Ureter (tissue), 1 donor: Measurements from ENCODE around the gene OSMR. TPM values are rescaled to one million over a fixed set of nuclear protein-coding genes. Genes with fewer than 3 reads are reported as not detected.
"Not testable (repeated sequence)": the region's sequence is repeated elsewhere in the genome, so short reads cannot be mapped to it uniquely, and the experiment has no call there.

Experiments
- DNase-seq: peaks from one replicate; pipeline ENCODE4 v3.0.0-alpha.2; 2020; ENCODE audit warnings: low spot score
- total RNA-seq: library from RNA; stranded (reverse); gene quantifications from one replicate; pipeline ENCODE4 v1.2.4, GENCODE V29; 2023
- donor health status: DM: yes; HTN: yes; CAD: no.

Gene OSMR
- total RNA-seq, 1 donor from 2014 or later: 57.1 TPM

DNA sequence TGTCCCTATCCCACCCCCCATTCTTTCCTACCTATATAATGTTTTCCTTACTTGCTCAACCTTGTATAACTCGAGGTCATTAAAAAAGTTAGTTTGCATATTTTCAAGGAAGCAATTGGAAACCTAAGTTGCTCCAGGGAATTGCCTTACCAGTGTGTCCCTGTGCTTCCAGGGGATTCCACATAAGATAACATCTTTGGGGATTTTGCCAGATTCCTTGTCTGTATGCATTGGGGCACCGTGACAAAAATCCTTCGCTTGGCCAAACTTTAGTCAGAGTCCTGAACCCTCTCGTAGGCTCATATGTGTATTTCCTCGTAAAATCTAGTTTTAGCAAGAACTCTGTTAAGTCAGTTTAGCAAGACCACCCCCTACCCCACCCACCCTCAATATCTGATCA lies 14.7 kb upstream of the OSMR start:
- DNase-seq: no peak

DNA sequence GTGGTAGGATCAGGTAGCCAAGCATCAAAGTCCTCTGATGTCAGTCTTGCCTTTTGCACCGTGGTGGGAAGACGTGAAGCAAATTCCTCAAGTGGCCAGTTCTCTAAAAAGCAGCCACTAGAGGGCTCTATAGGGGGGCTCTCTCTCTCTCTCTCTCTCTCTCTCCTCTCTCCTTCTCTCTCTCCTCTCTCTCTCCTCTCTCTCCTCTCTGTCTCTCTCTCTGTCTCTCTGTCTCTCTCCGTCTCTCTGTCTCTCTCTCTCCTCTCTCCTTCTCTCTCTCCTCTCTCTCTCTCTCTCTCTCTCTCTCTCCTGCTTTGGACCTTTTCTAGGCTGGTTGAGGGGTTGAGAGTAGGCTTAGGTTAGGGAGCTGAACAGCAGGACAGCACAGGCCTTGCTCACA lies 13.9 kb upstream of the OSMR start:
- no peak for DNase-seq

DNA sequence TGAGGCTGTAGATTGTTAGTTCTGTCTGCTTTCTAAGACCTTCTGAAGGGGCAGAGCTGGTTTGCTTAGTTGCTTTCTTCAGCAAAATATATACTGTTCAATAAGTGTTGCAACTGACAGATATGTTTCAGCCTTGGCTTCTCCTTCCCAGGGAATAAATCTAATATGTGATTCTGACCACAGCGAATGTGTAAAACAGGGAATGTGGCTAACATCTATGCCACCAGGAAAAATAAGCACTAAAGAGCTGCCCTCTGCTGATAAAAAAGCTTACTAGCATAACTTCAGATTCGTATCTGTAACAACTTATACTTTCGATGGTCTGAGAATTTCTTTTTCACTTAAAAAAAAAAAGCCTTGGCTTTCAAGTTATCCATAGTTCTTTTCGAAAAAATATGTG lies 13.0 kb upstream of the OSMR start:
- DNase-seq: no peak

DNA sequence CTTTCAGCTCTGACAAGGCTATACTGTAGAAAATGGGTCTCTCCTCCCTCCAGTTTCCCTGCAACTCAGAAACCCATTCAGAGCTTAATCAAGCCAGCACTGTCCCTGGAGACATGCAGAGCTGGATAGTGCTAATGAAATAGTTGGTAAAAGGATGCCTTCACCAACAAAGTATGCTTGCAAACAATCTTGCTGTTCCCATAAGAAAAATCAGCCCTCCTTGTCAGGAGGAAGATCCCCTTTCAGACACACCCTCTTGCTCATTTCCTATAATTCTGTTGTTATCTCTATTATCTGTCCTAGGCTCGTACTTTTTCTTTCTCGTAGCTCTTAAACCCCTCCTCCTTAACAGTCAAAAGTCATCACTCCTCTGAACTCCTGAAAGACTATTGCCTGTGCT lies 9.9 kb upstream of the OSMR start:
- no peak for DNase-seq

DNA sequence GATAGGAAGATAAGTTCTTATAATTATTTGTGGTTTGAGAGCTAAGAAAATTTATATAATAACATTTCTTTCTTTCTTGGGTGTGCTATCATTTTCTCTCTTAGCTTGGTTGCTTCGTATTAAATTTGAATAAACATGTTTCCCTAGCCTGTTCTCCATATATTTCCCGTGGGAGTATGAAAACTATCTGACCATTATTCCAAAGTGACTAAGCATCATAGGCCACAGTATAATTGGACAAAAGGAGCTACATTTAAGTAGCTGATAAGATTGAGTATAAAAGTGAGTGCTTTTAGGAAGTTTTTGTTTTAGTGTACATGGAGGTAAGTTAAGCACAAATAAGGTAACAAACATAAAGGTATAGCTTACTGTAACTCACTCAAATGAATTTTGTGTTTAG lies 8.4 kb upstream of the OSMR start:
- DNase-seq: no peak

DNA sequence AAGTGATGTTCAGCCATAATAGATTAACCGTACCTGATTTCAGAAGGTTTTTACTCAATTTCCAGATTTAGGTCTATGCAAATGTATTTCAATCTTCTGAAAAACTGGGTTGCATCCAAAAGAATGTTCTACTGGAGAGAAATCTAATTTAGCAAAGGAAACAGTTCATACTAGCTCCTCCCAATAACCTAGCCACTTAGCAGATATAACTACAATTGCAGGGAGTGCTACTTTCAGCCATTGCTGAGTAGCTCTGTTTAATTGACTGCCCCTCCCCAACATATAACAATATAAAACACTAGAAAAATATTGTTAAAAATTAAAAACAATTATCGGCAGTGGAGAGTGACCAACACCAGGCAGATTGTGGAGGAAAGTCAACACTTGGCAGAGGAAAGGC lies 7.9 kb upstream of the OSMR start:
- DNase-seq: no peak

DNA sequence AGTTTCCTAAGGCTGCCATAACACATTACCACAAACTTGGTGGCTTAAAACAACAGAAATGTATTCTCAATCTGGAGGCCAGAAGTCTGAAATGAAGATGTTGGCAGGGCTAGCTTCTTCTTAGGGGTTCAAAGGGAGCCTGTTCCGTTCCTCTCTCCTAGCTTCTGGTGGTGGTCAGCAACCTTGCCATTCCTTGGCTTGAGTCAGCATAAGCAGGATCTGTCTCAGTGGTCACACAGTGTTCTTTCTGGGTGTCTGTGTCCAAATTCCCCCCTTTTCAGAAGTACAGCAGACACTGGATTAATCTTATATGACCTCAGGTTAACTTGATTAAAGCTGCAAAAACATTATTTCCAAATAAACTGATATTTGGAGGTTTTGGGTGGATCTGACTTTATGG lies 2.1 kb upstream of the OSMR start:
- no peak for DNase-seq

DNA sequence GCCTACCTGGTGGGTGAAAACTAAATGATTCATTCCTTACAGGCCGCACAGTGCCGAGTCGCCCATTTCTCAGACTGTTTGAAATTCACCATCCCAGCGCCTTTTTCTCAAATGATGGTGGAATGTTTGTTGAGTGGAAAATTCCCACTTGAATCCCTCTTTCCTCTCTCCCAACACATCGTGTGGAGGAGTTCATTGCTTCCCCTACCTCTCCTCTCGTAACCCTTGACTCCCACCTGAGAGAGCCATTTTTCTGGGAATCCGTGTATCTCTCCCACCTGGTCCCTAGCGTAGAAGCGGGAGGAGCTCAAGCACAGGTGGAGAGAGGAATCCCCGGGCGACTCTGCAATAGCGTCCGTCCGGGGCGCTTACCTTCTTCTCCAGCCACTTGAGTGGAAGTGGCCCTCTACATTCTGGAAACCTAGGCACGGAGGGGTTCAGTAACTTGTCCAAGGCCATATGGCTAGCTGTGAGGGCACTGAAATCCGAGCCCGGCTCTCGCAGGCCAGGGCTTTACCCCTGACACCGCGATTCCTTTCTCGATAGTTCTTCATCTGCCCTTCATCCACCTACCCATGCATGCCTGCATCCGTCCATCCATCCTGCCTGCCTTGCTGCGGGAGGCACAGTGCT lies 683 bp downstream of the OSMR start:
- no peak for DNase-seq

DNA sequence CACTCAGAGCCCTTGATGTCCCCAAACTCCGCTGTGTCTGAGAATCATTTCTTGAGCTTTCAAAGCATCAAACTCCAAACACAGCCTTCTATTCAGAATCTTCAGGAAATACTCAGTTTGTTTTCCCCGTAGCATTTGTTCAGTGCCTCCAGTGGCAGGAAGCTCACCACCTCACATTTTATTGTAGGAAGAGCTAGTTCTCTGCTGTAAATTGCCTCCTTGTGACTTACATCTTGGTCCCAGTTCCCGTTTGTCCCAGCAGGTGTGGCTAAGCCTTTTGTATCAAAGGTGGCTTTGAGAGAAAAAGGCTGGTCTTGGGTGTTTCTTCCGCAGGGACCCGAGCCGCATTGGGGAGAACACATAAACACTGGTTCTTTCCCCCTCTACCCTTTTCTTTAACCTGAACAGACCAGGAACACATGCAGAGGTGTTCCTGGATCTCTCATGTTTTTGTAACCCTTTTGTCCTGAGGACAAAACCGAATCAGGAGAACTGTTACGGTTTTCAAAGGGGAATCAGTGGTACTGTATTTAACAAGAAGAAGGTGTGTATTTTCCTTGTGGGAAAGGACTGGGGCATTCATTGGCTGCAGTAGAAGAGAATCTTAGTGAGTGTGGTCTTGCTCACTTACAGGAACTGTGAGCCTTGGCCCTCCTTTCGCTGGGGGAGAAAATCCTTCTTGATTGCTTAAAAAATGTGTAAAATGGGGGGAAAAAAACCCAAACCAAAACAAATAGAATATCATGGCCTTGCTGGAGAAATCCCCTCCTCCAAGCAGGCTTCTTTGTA lies 1.9 kb downstream of the OSMR start:
- DNase-seq: no peak

DNA sequence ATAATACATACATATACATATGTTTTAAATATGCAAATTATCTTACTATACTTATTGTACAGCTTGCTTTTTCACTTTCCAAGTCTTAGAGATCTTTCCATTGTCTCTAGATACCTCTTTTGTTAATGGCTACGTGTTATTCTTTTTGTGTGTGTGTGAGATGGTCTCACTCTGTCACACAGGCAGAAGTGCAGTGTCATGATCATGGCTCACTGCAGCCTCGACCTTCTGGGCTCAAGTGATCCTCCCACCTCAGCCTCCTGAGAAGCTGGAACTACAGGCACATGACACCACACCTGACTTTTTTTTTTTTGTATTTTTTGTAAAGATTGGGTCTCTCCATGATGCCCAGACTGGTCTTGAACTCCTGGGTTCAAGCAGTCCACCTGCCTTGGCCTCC lies 2.8 kb downstream of the OSMR start:
- DNase-seq: no peak

DNA sequence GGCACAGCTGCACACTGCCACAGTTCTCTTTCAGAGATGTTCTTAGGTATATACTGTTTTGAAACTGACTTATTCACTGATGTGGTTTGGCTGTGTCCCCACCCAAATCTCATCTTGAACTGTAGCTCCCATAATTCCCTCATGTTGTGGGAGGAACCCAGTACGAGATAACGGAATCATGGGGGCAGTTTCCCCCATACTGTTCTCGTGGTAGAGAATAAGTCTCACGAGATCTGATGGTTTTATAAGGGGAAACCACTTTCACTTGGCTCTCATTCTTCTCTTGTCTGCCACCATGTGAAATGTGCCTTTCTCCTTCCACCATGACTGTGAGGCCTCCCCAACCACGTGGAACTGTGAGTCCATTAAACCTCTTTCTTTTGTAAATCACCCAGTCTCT lies 5.8 kb downstream of the OSMR start:
- DNase-seq: not testable (repeated sequence)

DNA sequence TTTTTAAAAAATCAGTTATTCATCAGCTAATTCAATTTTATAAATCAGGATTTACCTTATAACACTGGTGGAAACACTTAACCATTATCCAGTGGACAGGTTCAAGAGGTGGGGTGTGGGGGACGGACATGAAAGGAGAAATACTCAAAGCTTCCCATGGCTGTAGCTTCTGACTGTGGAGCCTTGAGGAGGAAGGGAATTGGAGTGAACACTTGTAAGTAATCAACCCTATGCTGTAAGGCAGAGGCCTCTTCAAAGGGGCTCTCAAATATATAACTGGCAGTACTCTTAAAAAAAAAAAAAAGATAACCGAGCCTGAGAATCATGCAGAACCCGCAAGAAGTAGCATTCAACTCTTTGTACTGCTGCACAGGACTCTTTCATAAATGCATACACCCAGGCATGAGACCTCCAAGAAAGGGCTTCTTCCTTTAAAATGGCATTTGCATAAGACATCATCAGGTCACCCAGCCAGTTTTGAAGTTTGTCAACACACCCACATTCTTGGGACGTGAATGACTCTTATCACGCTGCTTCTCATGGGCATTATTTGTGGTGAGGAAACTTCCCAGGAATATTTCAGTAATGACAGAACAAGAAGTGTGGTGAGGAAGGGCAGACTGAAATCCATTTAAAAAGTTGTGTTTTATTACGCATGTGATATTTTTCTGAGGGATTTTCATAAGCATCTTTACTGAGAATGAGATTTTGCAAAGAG lies 8.1 kb downstream of the OSMR start:
- no peak for DNase-seq

DNA sequence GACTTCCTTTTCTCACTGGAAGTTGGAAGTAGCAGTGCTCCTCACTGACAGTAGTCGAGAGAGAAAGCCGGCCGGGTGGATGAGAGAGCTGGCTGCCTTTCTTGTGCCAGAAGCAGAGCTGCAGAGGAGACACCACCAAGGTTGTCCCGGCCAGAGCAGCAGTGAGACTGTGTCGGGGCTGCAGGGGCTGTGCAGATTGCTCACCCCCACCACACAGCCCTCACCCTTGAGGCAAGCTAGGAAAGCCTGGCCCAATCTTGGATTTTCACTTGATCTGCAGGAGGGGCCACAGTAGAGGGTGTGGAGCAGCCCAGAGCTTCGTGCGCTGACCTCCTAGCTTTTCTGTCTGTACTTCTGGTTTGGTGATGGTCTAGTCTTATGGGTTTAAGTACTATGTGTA lies 9.1 kb downstream of the OSMR start:
- DNase-seq: no peak

DNA sequence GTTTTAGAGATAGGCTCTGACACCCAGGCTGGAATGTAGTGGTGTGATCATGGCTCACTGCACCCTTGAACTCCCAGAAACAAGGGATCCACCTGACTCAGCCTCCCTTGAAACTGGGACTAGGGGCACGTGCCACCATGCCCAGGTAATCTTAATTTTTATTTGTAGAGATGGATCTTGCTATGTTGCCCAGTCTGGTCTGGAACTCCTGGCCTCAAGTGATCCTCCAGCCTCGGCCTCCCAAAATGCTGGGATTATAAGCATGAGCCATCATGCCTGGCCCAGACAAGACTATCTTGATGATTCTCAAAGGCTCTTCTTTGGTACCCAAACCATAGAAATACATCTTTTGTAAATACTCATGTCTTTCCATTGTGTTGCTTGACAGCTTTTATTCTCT lies 10.8 kb downstream of the OSMR start:
- DNase-seq: no peak

DNA sequence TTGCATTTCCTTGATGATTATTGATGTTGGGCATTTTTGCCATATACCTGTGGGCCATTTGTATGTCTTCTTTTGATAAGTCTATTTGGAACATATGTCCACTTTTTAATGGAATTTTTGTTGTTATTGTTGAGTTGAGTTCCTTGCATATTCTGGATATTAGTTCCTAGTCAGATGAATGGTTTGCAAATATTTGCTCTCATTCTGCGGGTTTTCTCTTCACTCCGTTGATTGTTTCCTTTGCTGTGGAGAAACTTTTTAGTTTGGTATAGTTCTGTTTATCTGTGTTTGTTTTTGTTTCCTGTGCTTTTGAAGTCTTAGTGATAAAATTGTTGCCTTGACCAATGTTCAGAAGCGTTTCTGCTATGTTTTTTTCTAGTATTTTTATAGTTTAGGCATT lies 13.0 kb downstream of the OSMR start:
- DNase-seq: no peak

DNA sequence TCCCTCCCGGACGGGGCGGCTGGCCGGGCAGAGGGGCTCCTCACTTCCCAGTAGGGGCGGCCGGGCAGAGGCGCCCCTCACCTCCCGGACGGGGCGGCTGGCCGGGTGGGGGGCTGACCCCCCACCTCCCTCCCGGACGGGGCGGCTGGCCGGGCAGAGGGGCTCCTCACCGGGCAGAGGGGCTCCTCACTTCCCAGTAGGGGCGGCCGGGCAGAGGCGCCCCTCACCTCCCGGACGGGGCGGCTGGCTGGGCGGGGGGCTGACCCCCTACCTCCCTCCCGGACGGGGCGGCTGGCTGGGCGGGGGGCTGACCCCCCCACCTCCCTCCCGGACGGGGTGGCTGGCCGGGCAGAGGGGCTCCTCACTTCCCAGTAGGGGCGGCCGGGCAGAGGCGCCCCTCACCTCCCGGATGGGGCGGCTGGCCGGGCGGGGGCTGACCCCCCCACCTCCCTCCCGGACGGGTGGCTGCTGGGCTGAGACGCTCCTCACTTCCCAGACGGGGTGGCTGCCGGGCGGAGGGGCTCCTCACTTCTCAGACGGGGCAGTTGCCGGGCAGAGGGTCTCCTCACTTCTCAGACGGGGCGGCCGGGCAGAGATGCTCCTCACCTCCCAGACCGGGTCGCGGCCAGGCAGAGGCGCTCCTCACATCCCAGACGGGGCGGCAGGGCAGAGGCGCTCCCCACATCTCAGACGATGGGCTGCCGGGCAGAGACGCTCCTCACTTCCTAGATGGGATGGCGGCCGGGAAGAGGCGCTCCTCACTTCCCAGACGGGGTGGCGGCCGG lies 16.4 kb downstream of the OSMR start:
- not testable (repeated sequence) for DNase-seq

DNA sequence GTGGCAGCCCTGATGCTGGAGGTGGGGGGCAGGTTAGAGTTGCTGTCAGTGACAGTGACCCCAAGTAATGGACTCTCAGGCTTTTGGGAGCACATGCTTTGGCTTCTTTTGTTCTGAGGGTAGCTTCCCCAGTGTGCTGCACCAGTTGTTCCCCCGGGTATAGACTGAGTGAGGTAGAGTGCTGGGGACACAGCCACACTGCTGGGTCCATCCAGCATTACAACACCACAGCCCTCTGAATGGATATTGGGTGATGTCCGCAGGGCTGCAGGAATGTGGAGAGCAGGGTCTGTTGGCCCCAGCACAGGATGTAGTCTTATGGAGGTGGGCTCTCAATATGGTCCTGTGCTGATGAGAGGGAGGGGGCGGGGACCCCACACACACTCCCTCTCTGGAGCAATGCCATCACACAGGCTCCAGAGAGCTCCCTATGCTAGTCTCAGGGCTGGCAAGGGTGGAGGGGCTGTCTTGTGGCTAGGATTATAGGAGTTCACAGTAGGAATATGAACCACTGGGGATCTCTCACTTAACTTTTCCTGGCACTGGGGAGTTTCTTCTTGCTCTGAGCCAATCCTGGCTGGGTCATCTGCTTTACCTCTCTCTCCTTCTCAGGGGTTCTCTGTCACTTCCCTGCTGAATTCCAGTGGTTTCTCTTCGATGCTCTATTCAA lies 20.7 kb downstream of the OSMR start:
- DNase-seq: no peak

DNA sequence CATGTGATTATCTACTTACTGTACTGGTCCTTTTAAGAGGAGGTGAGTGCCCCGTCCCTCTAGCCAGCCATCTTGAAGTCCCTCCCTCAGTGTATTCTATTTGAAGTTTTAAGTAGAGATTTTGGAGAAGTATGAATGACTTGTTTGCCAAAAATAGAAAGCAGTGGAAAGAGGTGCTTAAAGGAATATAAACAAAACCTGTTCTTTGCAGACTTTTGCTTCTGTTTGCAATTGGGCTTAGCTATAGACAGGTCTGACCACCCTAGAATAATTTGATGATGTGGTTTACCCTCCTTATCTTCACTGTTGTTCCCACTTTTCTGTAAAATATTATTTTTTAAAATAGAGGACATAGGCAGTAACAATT lies 21.2 kb downstream of the OSMR start:
- DNase-seq: no peak

DNA sequence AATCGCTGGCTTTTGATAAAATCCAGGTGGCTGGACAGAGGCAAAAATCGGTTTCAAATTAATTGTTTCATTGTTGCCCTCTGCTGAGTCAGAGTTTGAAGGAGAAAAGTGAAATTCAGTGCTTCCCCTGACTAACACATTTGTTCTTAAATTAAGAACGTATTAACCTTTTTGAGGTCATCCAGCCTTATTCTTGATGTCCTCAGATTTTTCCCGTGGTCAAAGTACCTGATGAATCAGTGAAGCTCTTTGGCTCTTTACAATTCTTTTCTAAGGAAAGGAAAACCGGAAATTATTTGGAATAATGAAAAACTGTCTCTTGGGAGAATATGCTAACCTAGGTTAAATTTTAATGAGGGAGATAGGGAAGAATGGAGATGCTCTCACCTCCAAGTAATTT lies 21.6 kb downstream of the OSMR start:
- no peak for DNase-seq

DNA sequence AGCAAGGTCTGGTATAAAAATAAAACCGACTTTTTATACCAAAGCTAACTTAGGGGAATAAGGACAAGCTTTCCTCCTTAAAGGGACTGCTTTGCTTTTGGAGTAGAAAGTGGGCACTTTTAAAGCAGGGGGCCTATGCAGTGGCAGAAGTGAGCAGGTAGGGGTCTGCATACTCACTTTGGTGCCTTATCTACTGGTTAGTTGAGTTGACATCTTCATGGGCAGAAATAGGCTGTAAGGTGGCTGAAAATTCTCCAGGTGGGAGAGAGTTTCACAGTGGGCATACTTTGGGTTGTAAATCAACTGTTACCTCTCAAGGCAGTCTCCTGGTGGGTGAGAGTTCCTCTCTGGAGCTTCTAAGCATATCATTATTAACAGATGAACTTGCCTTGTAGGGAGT lies 24.8 kb downstream of the OSMR start:
- no peak for DNase-seq

DNA sequence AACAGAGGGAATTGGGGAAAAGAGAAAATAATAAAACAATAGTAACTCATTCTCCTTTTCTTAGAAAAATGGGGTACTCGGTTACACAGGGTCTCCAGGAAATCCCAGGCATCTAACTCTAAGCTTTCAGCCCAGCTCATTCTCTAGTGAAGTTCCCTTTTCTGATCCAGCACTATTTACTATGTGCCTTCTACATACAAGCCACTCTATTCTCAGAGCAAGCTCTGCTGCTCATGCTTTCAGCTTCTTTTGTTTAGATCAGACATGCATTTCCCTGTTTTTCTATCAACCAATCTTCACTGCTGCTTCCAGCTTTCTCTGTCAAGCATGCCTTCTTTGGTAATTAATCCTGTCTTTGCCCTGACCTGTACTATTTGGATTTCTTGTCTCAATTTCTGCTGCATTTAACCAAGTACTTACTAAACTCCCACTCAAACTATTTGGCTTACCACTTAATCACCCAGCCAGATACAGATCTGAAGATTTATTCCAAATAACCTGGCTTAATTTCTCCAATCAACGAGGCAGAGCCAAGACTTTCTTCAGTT lies 25.3 kb downstream of the OSMR start:
- DNase-seq: no peak
